ENCODE data around the gene CDH4. TPM values are rescaled to one million over a fixed set of nuclear protein-coding genes. Genes with fewer than 3 reads are reported as not detected.

The CDH4 gene
- total and polyA plus RNA-seq, 10 donors: 0.30 to 20.1 (median 7.7) TPM

- intact Hi-C loops (cut with DNase I; ENCODE audit: low total_unique reads): no loop called here
- peak; percentile 47 for DNase-seq
- H3K36me3 ChIP-seq: no peaks in the 10 kb centered on the region
- no peak for TF ChIP-seq POLR2AphosphoS5 (IDR thresholded peaks at IDR 0.05)
- no peak for TF ChIP-seq POLR2A (IDR thresholded peaks at IDR 0.05)
- TF ChIP-seq, protein P1, sequence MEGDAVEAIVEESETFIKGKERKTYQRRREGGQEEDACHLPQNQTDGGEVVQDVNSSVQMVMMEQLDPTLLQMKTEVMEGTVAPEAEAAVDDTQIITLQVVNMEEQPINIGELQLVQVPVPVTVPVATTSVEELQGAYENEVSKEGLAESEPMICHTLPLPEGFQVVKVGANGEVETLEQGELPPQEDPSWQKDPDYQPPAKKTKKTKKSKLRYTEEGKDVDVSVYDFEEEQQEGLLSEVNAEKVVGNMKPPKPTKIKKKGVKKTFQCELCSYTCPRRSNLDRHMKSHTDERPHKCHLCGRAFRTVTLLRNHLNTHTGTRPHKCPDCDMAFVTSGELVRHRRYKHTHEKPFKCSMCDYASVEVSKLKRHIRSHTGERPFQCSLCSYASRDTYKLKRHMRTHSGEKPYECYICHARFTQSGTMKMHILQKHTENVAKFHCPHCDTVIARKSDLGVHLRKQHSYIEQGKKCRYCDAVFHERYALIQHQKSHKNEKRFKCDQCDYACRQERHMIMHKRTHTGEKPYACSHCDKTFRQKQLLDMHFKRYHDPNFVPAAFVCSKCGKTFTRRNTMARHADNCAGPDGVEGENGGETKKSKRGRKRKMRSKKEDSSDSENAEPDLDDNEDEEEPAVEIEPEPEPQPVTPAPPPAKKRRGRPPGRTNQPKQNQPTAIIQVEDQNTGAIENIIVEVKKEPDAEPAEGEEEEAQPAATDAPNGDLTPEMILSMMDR (IDR thresholded peaks at IDR 0.05 in 8 of 11, conservative IDR thresholded peaks at IDR 0.05 in 3 of 11): no peak
- no peaks in the 10 kb centered on the region for H3K4me1 ChIP-seq
- 86 to 93% (median 87%) methylated on average over 10 to 22 of the region's 22 CpGs for WGBS, 5 donors
- H3K9me3 ChIP-seq: no peaks in the 10 kb centered on the region
- H3K4me3 ChIP-seq: no peak overlapping the region
- H3K27ac ChIP-seq: no peak overlapping the region
- peaks cover 0 to 33% (median 9%) of the 10 kb centered on the region in 7 donors for H3K27me3 ChIP-seq (replicated peaks in 1 of 7)
Observed at GRCh38 chr20:61948586-61949362, 696.7 kb downstream of the CDH4 start.

- Histone ChIP-seq H3K27ac (no peak overlapping the region), H3K9me3 (no peaks in the 10 kb centered on the region), H3K36me3 (no peaks in the 10 kb centered on the region), H3K4me1 (no peaks in the 10 kb centered on the region), H3K27me3 (replicated peaks in 1 of 7) (peaks cover 0 to 39% (median 9%) of the 10 kb centered on the region in 7 donors), H3K4me3 (no peak overlapping the region)
- intact Hi-C loops (cut with DNase I; ENCODE audit: low total_unique reads): no loop called here
- peak; percentile 49 for DNase-seq
- 82 to 92% (median 88%) methylated on average over 3 to 7 of the region's 7 CpGs for WGBS, 5 donors
- TF ChIP-seq, protein P1 (IDR thresholded peaks at IDR 0.05 in 8 of 11, conservative IDR thresholded peaks at IDR 0.05 in 3 of 11): no peak
- TF ChIP-seq POLR2A (IDR thresholded peaks at IDR 0.05) (no peak), POLR2AphosphoS5 (IDR thresholded peaks at IDR 0.05) (no peak)
Observed at GRCh38 chr20:61949363-61949713, 697.3 kb downstream of the CDH4 start.

- 81 to 89% (median 85%) methylated on average over 13 to 21 of the region's 21 CpGs for WGBS, 5 donors
- Histone ChIP-seq H3K27me3 (replicated peaks in 1 of 7) (peaks cover 0 to 43% (median 9%) of the 10 kb centered on the region in 7 donors), H3K9me3 (no peaks in the 10 kb centered on the region), H3K36me3 (no peaks in the 10 kb centered on the region), H3K27ac (no peak overlapping the region), H3K4me3 (no peak overlapping the region), H3K4me1 (no peaks in the 10 kb centered on the region)
- intact Hi-C loops (cut with DNase I; ENCODE audit: low total_unique reads): no loop called here
- DNase-seq: peak; percentile 39
- TF ChIP-seq POLR2AphosphoS5 (IDR thresholded peaks at IDR 0.05) (no peak), POLR2A (IDR thresholded peaks at IDR 0.05) (no peak)
- TF ChIP-seq, protein P1 (IDR thresholded peaks at IDR 0.05 in 8 of 11, conservative IDR thresholded peaks at IDR 0.05 in 3 of 11): no peak
Observed at GRCh38 chr20:61949714-61950640, 697.9 kb downstream of the CDH4 start.

DNA sequence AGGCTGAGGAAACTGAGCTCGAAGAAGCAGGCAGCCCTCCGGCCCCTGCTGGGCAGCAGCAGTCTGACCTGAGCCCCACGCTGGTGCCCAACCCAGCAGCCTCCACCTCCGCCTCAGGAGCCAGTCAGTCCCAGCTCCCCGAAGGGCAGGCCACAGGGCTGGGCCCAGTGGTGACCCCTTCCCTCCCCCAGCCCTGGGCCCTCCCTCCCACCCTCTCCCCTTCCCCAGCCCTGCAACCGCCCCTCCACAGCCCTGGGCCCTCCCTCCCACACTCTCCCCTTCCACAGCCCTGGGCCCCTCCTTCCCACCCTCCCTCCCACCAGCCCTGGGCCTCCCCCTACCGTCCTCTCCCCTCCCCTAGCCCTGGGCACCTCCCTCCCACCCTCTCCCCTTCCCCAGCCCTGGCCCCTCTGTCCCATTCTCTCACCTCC lies 698.6 kb downstream of the CDH4 start:
- Histone ChIP-seq H3K4me1 (no peaks in the 10 kb centered on the region), H3K9me3 (no peaks in the 10 kb centered on the region), H3K27me3 (replicated peaks in 1 of 7) (peaks cover 0 to 43% (median 9%) of the 10 kb centered on the region in 7 donors), H3K4me3 (no peak overlapping the region), H3K36me3 (no peaks in the 10 kb centered on the region), H3K27ac (no peak overlapping the region)
- intact Hi-C loops (cut with DNase I; ENCODE audit: low total_unique reads): no loop called here
- peak; percentile 36 for DNase-seq
- TF ChIP-seq POLR2A (IDR thresholded peaks at IDR 0.05): no peak
- 41 to 51% (median 44%) methylated on average over 3 to 7 of the region's 7 CpGs for WGBS, 5 donors
